Transverse colon (tissue), 4 donors: ENCODE results near the gene IYD.

Experiments used
- CTCF ChIP-seq, 5 experiments: fragments of 200-600 bp in 3 of 5; fragments of 450-650 bp in 2 of 5; sonication (generic) in 3 of 5; IDR thresholded peaks; 1 replicate in 2 of 5; 2 replicates in 3 of 5; pipeline ENCODE4 v1.5.1; 2016 to 2017; ENCODE audit warnings: antibody characterized with exemption in 5 of 5, inconsistent platforms in 3 of 5, mild to moderate bottlenecking in 2 of 5, moderate library complexity in 1 of 5
- EP300 ChIP-seq: sonication (generic); formaldehyde crosslinking; IDR thresholded peaks from one replicate; pipeline ENCODE4 v1.6.1; 2017; ENCODE audit warnings: antibody characterized with exemption, low read depth
- POLR2A ChIP-seq: fragments of 450-650 bp; IDR thresholded peaks from one replicate; pipeline ENCODE4 v1.6.1; 2016; ENCODE audit warnings: antibody characterized with exemption, mild to moderate bottlenecking, moderate library complexity
- POLR2AphosphoS5 ChIP-seq, 3 donors: sonication (generic); formaldehyde crosslinking; IDR thresholded peaks; one replicate each; pipeline ENCODE4 v1.6.1; 2016; ENCODE audit warnings: antibody characterized with exemption in 3 of 3

GRCh38 chr6:150363733-150364132 is 5.1 kb upstream of the IYD start:
- no peak for TF ChIP-seq CTCF (IDR thresholded peaks at IDR 0.05)
- no peak for TF ChIP-seq POLR2A
- TF ChIP-seq EP300, result no peak
- TF ChIP-seq POLR2AphosphoS5 (IDR thresholded peaks at IDR 0.05), result no peak
